ENCODE results near the gene CARD19.
A peak's percentile ranks its signal among the peaks of the same experiment; 100 is the strongest.

Gene CARD19

DNA sequence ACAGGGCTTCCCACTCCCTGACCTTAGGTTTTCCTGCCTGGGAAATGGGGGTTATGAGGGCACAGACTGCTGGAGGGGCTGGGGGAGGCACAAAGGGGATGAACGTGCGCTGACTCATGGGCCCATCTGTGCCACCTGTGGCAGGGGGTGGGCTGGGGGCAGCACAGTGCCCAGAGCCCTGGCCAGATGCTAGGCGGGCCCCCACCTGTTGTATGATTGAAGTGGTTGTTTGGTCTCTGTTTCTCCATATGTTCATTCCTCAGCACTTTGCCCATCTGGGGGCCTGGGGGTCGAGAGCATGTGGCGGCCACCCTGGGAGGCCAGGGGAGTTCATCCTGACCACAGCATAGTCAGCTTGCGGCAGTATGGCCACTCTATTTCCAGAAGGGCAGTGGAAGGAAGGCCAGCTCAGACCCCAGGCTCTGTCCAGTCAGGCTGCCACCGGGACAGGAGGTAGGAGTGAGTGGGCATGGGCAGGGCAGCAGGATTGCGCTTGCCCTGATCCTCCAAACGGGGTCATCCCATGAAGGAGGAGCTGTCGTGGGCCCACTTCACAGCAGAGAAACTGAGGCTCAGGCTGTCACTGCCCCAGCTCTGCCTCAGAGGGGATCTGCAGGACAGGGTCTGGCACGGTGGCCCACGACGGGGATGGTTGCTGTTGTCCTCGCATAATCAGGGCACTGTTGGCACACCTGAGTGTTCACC, 38.9 kb downstream of the CARD19 start:
- TF ChIP-seq, protein P1, sequence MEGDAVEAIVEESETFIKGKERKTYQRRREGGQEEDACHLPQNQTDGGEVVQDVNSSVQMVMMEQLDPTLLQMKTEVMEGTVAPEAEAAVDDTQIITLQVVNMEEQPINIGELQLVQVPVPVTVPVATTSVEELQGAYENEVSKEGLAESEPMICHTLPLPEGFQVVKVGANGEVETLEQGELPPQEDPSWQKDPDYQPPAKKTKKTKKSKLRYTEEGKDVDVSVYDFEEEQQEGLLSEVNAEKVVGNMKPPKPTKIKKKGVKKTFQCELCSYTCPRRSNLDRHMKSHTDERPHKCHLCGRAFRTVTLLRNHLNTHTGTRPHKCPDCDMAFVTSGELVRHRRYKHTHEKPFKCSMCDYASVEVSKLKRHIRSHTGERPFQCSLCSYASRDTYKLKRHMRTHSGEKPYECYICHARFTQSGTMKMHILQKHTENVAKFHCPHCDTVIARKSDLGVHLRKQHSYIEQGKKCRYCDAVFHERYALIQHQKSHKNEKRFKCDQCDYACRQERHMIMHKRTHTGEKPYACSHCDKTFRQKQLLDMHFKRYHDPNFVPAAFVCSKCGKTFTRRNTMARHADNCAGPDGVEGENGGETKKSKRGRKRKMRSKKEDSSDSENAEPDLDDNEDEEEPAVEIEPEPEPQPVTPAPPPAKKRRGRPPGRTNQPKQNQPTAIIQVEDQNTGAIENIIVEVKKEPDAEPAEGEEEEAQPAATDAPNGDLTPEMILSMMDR (IDR thresholded peaks at IDR 0.05; ENCODE audit: low read length, missing control alignments), result no peak
- H3K4me3 ChIP-seq (replicated peaks; ENCODE audit: low read depth, low read length), result peak overlapping the region; percentile 70
- no peak for DNase-seq (ENCODE audit: low read depth)

DNA sequence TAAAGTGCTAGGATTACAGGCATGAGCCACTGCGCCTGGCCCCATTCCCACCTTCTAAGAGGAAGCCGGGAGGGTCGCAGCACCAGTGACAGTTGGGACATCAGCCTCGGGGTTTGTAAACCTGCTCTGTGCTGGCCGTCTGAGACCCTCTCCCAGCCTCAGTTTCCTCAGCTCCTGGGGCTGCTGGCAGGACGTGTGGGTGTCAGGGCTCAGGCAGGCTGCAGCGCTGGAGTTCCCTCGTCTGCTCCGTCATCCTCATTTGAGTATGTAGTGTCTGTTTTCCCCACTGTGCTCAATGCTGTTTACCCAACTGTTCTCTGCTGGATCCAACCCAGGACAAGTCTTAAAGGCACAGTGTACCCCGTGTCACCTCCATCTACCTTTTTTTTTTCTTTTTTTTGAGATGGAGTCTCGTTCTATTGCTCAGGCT, 40.0 kb downstream of the CARD19 start:
- TF ChIP-seq, protein P1 (IDR thresholded peaks at IDR 0.05; ENCODE audit: low read length, missing control alignments), result no peak
- peak; percentile 50 for DNase-seq (ENCODE audit: low read depth)
- no peak overlapping the region for H3K4me3 ChIP-seq (replicated peaks; ENCODE audit: low read depth, low read length)

DNA sequence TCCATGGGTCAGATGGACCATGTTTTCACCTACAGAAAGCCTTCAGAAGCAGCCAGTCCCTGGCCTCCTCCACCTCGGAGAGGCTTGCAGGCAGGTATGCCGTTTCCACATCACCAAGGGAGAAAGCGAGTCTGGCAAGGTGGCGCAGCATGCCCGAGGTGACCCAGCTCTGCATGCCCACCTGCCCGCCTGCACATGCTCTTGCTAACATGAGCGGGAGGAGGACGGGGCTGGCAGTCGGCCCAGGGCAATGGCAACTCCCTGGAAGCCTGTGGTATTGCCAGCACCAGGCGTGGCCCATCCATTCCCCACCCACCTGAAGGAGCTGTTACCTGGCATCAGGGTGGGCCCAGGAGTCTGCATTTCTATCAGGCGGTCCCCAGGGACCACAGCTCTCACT, 41.3 kb downstream of the CARD19 start:
- TF ChIP-seq, protein P1 (IDR thresholded peaks at IDR 0.05; ENCODE audit: low read length, missing control alignments), result no peak
- H3K4me3 ChIP-seq (replicated peaks; ENCODE audit: low read depth, low read length), result no peak overlapping the region
- no peak for DNase-seq (ENCODE audit: low read depth)

DNA sequence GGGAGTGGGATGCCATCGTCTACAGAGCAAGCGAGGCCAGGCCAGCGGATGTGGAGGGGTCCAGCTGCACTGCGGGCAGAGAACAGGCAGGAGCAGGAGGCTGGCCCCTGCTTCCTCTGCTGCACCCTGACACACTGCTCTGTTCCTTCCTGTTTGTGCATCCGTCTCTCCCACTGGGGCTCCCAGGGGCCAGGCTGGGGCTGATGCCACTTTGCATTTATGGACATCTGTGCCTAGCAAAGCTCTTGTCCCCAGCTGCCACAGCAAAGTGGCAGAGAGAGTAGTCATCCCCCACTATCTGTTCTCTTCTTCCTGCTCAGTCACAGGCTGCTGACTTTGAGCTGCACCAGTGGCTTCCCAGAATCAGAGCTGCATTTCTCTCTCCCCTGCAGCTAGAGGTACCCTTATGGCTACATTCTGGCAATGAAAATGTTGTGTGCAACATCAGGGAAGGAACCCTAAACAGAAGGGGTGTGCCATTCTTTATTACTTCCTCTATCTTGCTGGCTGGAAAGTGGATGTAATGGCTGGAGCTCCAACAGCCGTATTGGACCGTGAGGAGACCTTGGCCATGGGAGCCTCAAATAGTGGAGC, 42.3 kb downstream of the CARD19 start:
- DNase-seq (ENCODE audit: low read depth), result no peak
- H3K4me3 ChIP-seq (replicated peaks; ENCODE audit: low read depth, low read length), result no peak overlapping the region
- TF ChIP-seq, protein P1 (IDR thresholded peaks at IDR 0.05; ENCODE audit: low read length, missing control alignments), result no peak

DNA sequence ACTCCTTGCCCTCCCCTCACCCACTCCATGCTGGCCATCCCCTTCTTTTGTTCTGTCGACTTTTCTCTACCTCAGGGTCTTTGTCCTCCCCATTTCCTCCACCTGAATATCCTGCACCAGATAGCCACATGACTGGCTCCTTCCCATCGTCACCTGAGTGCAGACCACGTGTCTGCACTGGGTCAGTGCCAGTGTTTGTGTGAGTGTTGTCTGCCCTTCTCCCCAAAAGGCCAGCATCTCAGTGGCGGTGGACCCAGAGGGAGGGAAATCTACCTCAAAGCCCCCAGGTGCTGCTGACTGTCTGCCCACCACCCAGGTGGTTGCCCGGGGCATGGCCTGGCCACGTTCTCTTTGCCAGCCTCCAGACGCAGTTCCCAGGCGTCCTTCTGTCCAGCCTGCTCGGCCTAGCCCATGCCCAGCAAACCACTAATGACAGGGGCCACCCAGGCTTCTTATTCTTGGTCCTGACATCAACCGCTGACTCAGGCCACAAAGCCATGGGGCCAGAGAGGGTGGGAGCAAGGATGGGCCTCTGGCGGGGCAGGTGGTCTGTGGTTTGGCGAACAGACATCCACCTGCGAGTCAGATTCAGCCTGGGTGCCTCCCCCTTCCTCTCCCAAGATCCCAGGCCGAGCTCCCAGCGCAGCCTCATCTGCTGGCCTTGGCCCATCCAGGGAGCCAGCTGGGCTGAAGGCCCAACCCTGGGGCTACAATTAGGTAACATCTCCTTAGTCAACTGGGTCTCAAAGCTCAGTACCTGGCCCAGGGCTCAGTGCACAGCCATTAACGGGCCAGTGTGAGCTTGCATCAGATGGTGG, 43.6 kb downstream of the CARD19 start:
- H3K4me3 ChIP-seq (replicated peaks; ENCODE audit: low read depth, low read length), result no peak overlapping the region
- TF ChIP-seq, protein P1 (IDR thresholded peaks at IDR 0.05; ENCODE audit: low read length, missing control alignments), result no peak
- no peak for DNase-seq (ENCODE audit: low read depth)

DNA sequence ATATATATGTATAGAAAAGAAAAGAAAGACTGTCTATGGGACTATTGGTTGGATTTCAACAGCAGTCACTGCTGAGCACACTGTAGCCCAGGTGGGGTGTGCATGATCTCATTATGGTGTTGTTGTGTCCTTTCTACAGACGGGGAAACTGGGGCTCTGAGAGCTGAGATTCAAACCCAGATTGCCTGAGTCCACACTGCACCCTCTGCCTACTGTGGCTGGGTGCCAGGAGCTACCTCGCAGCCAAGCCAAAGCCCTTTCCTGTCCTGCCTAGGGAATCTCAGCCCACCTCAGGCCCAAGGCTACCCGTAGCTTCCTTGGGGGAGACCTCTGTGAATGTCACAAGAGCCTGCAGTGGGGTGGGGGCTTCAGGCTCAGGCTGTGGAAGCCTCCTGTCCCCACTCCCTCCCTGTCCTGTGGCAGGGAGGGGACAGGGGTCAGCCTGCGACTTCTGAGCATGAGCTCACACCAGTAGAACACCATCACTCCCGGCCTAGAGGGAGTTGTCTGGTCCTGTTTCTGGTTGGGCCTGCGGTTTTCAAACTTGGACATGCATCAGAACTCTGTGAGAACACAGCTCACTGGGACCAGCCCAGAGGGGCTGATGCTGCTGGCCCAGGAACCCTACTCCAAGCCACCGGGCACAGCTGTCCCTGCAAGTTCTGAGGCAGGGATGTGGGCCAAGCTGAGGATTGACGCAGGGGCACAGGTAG, 45.9 kb downstream of the CARD19 start:
- TF ChIP-seq, protein P1 (IDR thresholded peaks at IDR 0.05; ENCODE audit: low read length, missing control alignments), result no peak
- H3K4me3 ChIP-seq (replicated peaks; ENCODE audit: low read depth, low read length), result no peak overlapping the region
- DNase-seq (ENCODE audit: low read depth), result no peak

Data from fibroblast of pulmonary artery (primary cell).